GM18517 (cell line): Measurements from ENCODE around the gene DGKQ.
"Not testable (repeated sequence)": the region's sequence is repeated elsewhere in the genome, so short reads cannot be mapped to it uniquely, and the experiment has no call there.

Experiments
- ATAC-seq: cut with Tn5 transposase; IDR thresholded peaks from one replicate; pipeline ENCODE4 v1.9.1; 2021; ENCODE audit warnings: mild to moderate bottlenecking, moderate library complexity; ENCODE audit not compliant: unreplicated experiment

Gene DGKQ

GRCh38 chr4:929096-929765 is 44.1 kb downstream of the DGKQ start:
- no peak for ATAC-seq

- ATAC-seq: not testable (repeated sequence)
These were observed 45.8 kb downstream of the DGKQ start for GRCh38 chr4:927566-927965.

GRCh38 chr4:926538-926937 is 46.8 kb downstream of the DGKQ start:
- no peak for ATAC-seq

- no peak for ATAC-seq
These were observed 47.4 kb downstream of the DGKQ start for GRCh38 chr4:925771-926500.

GRCh38 chr4:925171-925570 is 48.2 kb downstream of the DGKQ start:
- ATAC-seq: no peak

- no peak for ATAC-seq
These were observed 49.0 kb downstream of the DGKQ start for GRCh38 chr4:924107-925096.

- ATAC-seq: no peak
These were observed 51.5 kb downstream of the DGKQ start for GRCh38 chr4:921830-922331.

- ATAC-seq: not testable (repeated sequence)
These were observed 54.2 kb downstream of the DGKQ start for GRCh38 chr4:919004-919680.

- not testable (repeated sequence) for ATAC-seq
These were observed 54.8 kb downstream of the DGKQ start for GRCh38 chr4:918591-918990.

- no peak for ATAC-seq
These were observed 55.4 kb downstream of the DGKQ start for GRCh38 chr4:917992-918391.

GRCh38 chr4:917466-917865 is 55.9 kb downstream of the DGKQ start:
- no peak for ATAC-seq

GRCh38 chr4:915595-915994 is 57.8 kb downstream of the DGKQ start:
- ATAC-seq: no peak

- ATAC-seq: no peak
These were observed 58.3 kb downstream of the DGKQ start for GRCh38 chr4:915041-915474.

GRCh38 chr4:914531-914930 is 58.8 kb downstream of the DGKQ start:
- ATAC-seq: no peak

- no peak for ATAC-seq
These were observed 60.1 kb downstream of the DGKQ start for GRCh38 chr4:913280-913618.

- ATAC-seq: no peak
These were observed 60.7 kb downstream of the DGKQ start for GRCh38 chr4:912548-913279.

- no peak for ATAC-seq
These were observed 61.4 kb downstream of the DGKQ start for GRCh38 chr4:911871-912490.

- no peak for ATAC-seq
These were observed 62.1 kb downstream of the DGKQ start for GRCh38 chr4:911221-911751.

GRCh38 chr4:910366-911091 is 62.8 kb downstream of the DGKQ start:
- ATAC-seq: no peak
